ENCODE data around the gene ATM.

Gene ATM

DNA sequence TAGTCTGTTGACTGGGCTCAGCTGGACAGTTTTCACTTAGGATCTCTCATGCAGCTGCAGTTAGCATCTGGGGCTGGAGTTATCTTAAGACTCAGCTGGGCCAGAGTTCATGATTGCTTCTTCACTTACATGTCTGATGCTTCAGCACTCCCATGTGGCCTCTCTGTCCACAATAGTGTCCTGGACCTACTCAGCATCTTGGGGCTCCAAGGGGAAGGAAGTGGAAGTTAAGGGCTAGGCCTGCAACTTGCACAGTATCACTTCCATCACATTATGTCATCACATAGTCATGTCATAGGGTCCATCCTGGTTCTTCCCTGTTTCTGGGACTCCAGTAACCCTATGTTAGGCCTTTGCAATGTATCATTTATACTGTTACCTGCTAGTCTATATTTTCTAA, 128.6 kb downstream of the ATM start:
- no peak for TF ChIP-seq ZFP3 (CRISPR knock-in tag; IDR thresholded peaks at IDR 0.05)
- no peak for TF ChIP-seq ESRRG (CRISPR knock-in tag; IDR thresholded peaks at IDR 0.05)
- no peak for TF ChIP-seq ZFP30 (CRISPR knock-in tag; IDR thresholded peaks at IDR 0.05)
- TF ChIP-seq OSR1 (CRISPR knock-in tag; IDR thresholded peaks at IDR 0.05), result no peak
- no peak for TF ChIP-seq ZNF565 (CRISPR knock-in tag; conservative IDR thresholded peaks at IDR 0.05; ENCODE audit: low read depth)
- TF ChIP-seq, protein P1, sequence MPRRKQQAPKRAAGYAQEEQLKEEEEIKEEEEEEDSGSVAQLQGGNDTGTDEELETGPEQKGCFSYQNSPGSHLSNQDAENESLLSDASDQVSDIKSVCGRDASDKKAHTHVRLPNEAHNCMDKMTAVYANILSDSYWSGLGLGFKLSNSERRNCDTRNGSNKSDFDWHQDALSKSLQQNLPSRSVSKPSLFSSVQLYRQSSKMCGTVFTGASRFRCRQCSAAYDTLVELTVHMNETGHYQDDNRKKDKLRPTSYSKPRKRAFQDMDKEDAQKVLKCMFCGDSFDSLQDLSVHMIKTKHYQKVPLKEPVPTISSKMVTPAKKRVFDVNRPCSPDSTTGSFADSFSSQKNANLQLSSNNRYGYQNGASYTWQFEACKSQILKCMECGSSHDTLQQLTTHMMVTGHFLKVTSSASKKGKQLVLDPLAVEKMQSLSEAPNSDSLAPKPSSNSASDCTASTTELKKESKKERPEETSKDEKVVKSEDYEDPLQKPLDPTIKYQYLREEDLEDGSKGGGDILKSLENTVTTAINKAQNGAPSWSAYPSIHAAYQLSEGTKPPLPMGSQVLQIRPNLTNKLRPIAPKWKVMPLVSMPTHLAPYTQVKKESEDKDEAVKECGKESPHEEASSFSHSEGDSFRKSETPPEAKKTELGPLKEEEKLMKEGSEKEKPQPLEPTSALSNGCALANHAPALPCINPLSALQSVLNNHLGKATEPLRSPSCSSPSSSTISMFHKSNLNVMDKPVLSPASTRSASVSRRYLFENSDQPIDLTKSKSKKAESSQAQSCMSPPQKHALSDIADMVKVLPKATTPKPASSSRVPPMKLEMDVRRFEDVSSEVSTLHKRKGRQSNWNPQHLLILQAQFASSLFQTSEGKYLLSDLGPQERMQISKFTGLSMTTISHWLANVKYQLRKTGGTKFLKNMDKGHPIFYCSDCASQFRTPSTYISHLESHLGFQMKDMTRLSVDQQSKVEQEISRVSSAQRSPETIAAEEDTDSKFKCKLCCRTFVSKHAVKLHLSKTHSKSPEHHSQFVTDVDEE (CRISPR knock-in tag; IDR thresholded peaks at IDR 0.05), result no peak
- TF ChIP-seq GLIS3 (CRISPR knock-in tag; IDR thresholded peaks at IDR 0.05), result no peak
- no peak for TF ChIP-seq ISL1 (CRISPR knock-in tag; IDR thresholded peaks at IDR 0.05)
- no peak for TF ChIP-seq BACH2 (CRISPR knock-in tag; IDR thresholded peaks at IDR 0.05; ENCODE audit: borderline replicate concordance)
- TF ChIP-seq ARNTL (CRISPR knock-in tag; IDR thresholded peaks at IDR 0.05; ENCODE audit: borderline replicate concordance, low read depth), result no peak
- no peak for TF ChIP-seq ZC3H10 (CRISPR knock-in tag; IDR thresholded peaks at IDR 0.05)
- no peak for ATAC-seq

DNA sequence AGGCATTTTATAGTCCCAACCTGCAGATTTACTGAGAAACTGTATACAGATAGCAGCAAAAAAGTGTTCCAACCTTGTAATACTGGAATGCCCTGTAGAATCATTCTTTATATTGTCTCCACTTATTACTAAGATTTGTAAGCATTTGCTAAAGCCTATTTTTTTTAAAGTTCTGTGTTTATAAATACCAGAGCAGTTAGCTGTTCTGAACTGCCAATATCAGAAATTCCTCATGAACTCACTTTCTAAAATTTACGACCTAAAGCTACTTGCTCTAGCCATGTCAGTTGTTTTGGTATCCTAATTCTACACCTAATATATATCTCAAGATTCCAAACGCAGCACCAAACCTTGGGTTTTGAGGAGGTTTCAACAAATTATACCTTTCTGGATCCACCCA, 141.3 kb downstream of the ATM start:
- ATAC-seq, result peak; percentile 36; the same call in 1 of the 3 replicates
- TF ChIP-seq CSDC2 (CRISPR knock-in tag; IDR thresholded peaks at IDR 0.05) (no peak), ZNF8 (CRISPR knock-in tag; IDR thresholded peaks at IDR 0.05) (no peak), GLIS3 (CRISPR knock-in tag; IDR thresholded peaks at IDR 0.05) (no peak), TOX (CRISPR knock-in tag; IDR thresholded peaks at IDR 0.05; ENCODE audit: borderline replicate concordance) (no peak), ZNF565 (CRISPR knock-in tag; conservative IDR thresholded peaks at IDR 0.05; ENCODE audit: low read depth) (no peak), ZNF70 (CRISPR knock-in tag; IDR thresholded peaks at IDR 0.05) (no peak), RARB (CRISPR knock-in tag; IDR thresholded peaks at IDR 0.05) (no peak), ISL1 (CRISPR knock-in tag; IDR thresholded peaks at IDR 0.05) (no peak), SNAI2 (CRISPR knock-in tag; IDR thresholded peaks at IDR 0.05) (no peak)
- TF ChIP-seq, protein P2, sequence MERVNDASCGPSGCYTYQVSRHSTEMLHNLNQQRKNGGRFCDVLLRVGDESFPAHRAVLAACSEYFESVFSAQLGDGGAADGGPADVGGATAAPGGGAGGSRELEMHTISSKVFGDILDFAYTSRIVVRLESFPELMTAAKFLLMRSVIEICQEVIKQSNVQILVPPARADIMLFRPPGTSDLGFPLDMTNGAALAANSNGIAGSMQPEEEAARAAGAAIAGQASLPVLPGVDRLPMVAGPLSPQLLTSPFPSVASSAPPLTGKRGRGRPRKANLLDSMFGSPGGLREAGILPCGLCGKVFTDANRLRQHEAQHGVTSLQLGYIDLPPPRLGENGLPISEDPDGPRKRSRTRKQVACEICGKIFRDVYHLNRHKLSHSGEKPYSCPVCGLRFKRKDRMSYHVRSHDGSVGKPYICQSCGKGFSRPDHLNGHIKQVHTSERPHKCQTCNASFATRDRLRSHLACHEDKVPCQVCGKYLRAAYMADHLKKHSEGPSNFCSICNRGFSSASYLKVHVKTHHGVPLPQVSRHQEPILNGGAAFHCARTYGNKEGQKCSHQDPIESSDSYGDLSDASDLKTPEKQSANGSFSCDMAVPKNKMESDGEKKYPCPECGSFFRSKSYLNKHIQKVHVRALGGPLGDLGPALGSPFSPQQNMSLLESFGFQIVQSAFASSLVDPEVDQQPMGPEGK (CRISPR knock-in tag; IDR thresholded peaks at IDR 0.05; ENCODE audit: borderline replicate concordance), result no peak

DNA sequence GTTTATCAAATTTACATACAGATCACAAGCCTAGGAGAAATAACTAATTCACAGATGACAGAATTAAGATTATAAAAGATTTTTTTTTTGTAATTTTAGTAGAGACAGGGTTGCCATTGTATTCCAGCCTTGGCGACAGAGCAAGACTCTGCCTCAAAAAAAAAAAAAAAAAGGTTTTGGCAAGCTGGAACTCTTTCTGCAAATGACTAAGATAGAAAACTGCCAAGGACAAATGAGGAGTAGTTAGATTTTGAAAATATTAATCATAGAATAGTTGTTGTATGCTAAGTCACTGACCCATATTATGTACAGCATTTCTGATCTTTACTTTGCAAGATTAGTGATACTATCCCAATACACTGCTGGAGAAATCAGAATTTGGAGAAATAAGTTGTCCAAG, 145.3 kb downstream of the ATM start:
- no peak for TF ChIP-seq GLIS3 (CRISPR knock-in tag; IDR thresholded peaks at IDR 0.05)
- TF ChIP-seq, protein P3, sequence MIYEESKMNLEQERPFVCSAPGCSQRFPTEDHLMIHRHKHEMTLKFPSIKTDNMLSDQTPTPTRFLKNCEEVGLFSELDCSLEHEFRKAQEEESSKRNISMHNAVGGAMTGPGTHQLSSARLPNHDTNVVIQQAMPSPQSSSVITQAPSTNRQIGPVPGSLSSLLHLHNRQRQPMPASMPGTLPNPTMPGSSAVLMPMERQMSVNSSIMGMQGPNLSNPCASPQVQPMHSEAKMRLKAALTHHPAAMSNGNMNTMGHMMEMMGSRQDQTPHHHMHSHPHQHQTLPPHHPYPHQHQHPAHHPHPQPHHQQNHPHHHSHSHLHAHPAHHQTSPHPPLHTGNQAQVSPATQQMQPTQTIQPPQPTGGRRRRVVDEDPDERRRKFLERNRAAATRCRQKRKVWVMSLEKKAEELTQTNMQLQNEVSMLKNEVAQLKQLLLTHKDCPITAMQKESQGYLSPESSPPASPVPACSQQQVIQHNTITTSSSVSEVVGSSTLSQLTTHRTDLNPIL (CRISPR knock-in tag; IDR thresholded peaks at IDR 0.05; ENCODE audit: low read depth), result no peak
- TF ChIP-seq, protein P1 (CRISPR knock-in tag; IDR thresholded peaks at IDR 0.05), result no peak
- no peak for TF ChIP-seq ZC3H10 (CRISPR knock-in tag; IDR thresholded peaks at IDR 0.05)
- no peak for TF ChIP-seq SNAI2 (CRISPR knock-in tag; IDR thresholded peaks at IDR 0.05)
- no peak for TF ChIP-seq ZFP30 (CRISPR knock-in tag; IDR thresholded peaks at IDR 0.05)
- TF ChIP-seq ESRRG (CRISPR knock-in tag; IDR thresholded peaks at IDR 0.05), result no peak
- no peak for TF ChIP-seq ZNF8 (CRISPR knock-in tag; IDR thresholded peaks at IDR 0.05)
- TF ChIP-seq ISL1 (CRISPR knock-in tag; IDR thresholded peaks at IDR 0.05), result no peak
- TF ChIP-seq, protein P2 (CRISPR knock-in tag; IDR thresholded peaks at IDR 0.05; ENCODE audit: borderline replicate concordance), result no peak
- TF ChIP-seq CSDC2 (CRISPR knock-in tag; IDR thresholded peaks at IDR 0.05), result no peak
- TF ChIP-seq RARB (CRISPR knock-in tag; IDR thresholded peaks at IDR 0.05), result no peak
- TF ChIP-seq ZNF70 (CRISPR knock-in tag; IDR thresholded peaks at IDR 0.05), result no peak
- TF ChIP-seq, protein P4, sequence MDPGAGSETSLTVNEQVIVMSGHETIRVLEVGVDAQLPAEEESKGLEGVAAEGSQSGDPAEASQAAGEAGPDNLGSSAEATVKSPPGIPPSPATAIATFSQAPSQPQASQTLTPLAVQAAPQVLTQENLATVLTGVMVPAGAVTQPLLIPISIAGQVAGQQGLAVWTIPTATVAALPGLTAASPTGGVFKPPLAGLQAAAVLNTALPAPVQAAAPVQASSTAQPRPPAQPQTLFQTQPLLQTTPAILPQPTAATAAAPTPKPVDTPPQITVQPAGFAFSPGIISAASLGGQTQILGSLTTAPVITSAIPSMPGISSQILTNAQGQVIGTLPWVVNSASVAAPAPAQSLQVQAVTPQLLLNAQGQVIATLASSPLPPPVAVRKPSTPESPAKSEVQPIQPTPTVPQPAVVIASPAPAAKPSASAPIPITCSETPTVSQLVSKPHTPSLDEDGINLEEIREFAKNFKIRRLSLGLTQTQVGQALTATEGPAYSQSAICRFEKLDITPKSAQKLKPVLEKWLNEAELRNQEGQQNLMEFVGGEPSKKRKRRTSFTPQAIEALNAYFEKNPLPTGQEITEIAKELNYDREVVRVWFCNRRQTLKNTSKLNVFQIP (CRISPR knock-in tag; IDR thresholded peaks at IDR 0.05; ENCODE audit: borderline replicate concordance, low read depth), result no peak
- TF ChIP-seq TOX (CRISPR knock-in tag; IDR thresholded peaks at IDR 0.05; ENCODE audit: borderline replicate concordance), result no peak
- TF ChIP-seq ZNF565 (CRISPR knock-in tag; conservative IDR thresholded peaks at IDR 0.05; ENCODE audit: low read depth), result no peak

More for the DNA sequence above, 145.3 kb downstream of the ATM start:
- no peak for ATAC-seq

Data from SK-N-SH treated with all-trans-retinoic acid at 6 μM for 48 hours (cell line).